Loucy (cell line): ENCODE results near the gene SMC4.
A peak's percentile ranks its signal among the peaks of the same experiment; 100 is the strongest.

Experiments used
- H2AFZ ChIP-seq: fragments of 200-600 bp; sonication (generic); 2 replicates; pipeline ENCODE4 v1.6.0; 2016; ENCODE audit warnings: antibody characterized with exemption, mild to moderate bottlenecking, low read length, moderate library complexity
- H3F3A ChIP-seq: fragments of 200-600 bp; 2 replicates; pipeline ENCODE4 v1.6.0; 2016; ENCODE audit warnings: antibody characterized with exemption, low read depth, mild to moderate bottlenecking
- H3K27me3 ChIP-seq: fragments of 200-600 bp; sonication (generic); 2 replicates; pipeline ENCODE4 v1.6.1; 2014; ENCODE audit warnings: low read length, mild to moderate bottlenecking; ENCODE audit not compliant: insufficient read depth, poor library complexity, severe bottlenecking
- H3K36me3 ChIP-seq: fragments of 200-600 bp; sonication (generic); 2 replicates; pipeline ENCODE4 v1.6.1; 2016; ENCODE audit warnings: low read length; ENCODE audit not compliant: insufficient read depth
- H3K4me1 ChIP-seq: fragments of 200-600 bp; sonication (generic); 2 replicates; pipeline ENCODE4 v1.5.1; 2014; ENCODE audit warnings: low read length, mild to moderate bottlenecking; ENCODE audit not compliant: insufficient read depth, poor library complexity, severe bottlenecking
- H3K4me2 ChIP-seq: fragments of 200-600 bp; sonication (generic); 2 replicates; pipeline ENCODE4 v1.6.0; 2014; ENCODE audit warnings: antibody characterized with exemption, low read length, low read depth, mild to moderate bottlenecking; ENCODE audit not compliant: poor library complexity, severe bottlenecking
- H3K4me3 ChIP-seq: fragments of 200-600 bp; sonication (generic); 2 replicates; pipeline ENCODE4 v1.5.1; 2014; ENCODE audit warnings: low read length, mild to moderate bottlenecking, mixed read lengths; ENCODE audit not compliant: poor library complexity, severe bottlenecking
- H3K79me2 ChIP-seq: fragments of 200-600 bp; sonication (generic); 2 replicates; pipeline ENCODE4 v1.6.1; 2014; ENCODE audit warnings: low read length; ENCODE audit not compliant: insufficient read depth
- H3K9ac ChIP-seq: fragments of 200-600 bp; sonication (generic); 2 replicates; pipeline ENCODE4 v1.6.0; 2014; ENCODE audit warnings: mild to moderate bottlenecking, low read depth, low read length, moderate library complexity; ENCODE audit not compliant: poor library complexity, severe bottlenecking
- H3K9me2 ChIP-seq: fragments of 200-600 bp; sonication (generic); replicated peaks from 2 replicates; pipeline ENCODE4 v1.6.1; 2016; ENCODE audit warnings: low read depth, low read length, mixed read lengths
- H3K9me3 ChIP-seq: fragments of 200-600 bp; sonication (generic); 2 replicates; pipeline ENCODE4 v1.6.1; 2014; ENCODE audit warnings: mild to moderate bottlenecking, antibody characterized with exemption, low read length, low read depth; ENCODE audit not compliant: insufficient read depth
- H4K20me1 ChIP-seq: fragments of 200-600 bp; sonication (generic); 2 replicates; pipeline ENCODE4 v1.6.0; 2014; ENCODE audit warnings: antibody characterized with exemption, low read length, mild to moderate bottlenecking; ENCODE audit not compliant: insufficient read depth, poor library complexity, severe bottlenecking
- CTCF ChIP-seq: fragments of 200-600 bp; sonication (generic); conservative IDR thresholded peaks from 2 replicates; pipeline ENCODE4 v1.5.1; 2014; ENCODE audit warnings: mild to moderate bottlenecking, antibody characterized with exemption, low read length
- EZH2phosphoT487 ChIP-seq: fragments of 200-600 bp; IDR thresholded peaks from 2 replicates; pipeline ENCODE4 v1.6.1; 2018; ENCODE audit warnings: antibody characterized with exemption, mild to moderate bottlenecking, moderate library complexity, borderline replicate concordance

Gene SMC4

DNA sequence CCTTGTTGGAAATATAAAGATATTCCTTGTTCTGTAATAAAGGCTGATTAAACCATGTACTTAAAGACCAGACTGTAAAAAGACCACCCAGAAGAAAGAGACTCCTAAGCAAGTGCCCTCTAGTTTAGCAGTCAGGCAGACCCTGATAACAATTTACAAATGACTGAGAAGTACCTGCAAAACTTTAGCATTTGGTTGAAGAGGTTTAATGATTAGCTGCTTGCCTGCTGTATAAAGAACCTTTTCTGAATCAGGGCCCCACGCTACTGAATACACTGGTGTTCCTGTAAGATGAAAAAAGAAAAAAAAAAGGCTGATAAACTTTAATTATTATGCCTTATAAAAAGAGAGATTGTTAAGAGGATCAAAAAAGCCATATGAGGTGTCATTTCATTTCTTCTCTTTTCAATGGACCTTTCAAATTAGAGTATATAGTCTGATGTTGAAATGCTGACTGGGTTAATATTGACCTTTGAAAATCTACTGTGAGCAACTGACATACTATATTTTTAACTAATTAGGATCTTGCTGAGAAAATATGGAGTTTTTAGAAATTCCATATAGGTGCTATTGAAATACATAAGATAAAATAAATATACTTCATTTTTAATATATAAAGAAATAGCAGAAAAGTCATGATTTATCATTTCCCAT, 33.5 kb upstream of the SMC4 start:
- Histone ChIP-seq H3K79me2 (no peaks in the 10 kb centered on the region), H3K9me2 (no peaks in the 10 kb centered on the region), H3K9ac (no peak overlapping the region), H4K20me1 (no peaks in the 10 kb centered on the region), H3K4me2 (no peak overlapping the region), H3K9me3 (no peaks in the 10 kb centered on the region), H2AFZ (no peak overlapping the region), H3K4me3 (no peak overlapping the region), H3K36me3 (no peaks in the 10 kb centered on the region), H3F3A (no peaks in the 10 kb centered on the region), H3K27me3 (no peaks in the 10 kb centered on the region), H3K4me1 (peaks cover 11% of the 10 kb centered on the region)
- TF ChIP-seq EZH2phosphoT487 (no peak), CTCF (no peak)

GRCh38 chr3:160368804-160369203, 30.6 kb upstream of the SMC4 start:
- no peaks in the 10 kb centered on the region for H3F3A ChIP-seq
- no peaks in the 10 kb centered on the region for H3K9me2 ChIP-seq
- H3K4me3 ChIP-seq, result no peak overlapping the region
- no peaks in the 10 kb centered on the region for H3K9me3 ChIP-seq
- H3K9ac ChIP-seq, result no peak overlapping the region
- H3K79me2 ChIP-seq, result no peaks in the 10 kb centered on the region
- no peaks in the 10 kb centered on the region for H3K27me3 ChIP-seq
- peaks cover 11% of the 10 kb centered on the region for H3K4me1 ChIP-seq
- no peaks in the 10 kb centered on the region for H4K20me1 ChIP-seq
- H2AFZ ChIP-seq, result no peak overlapping the region
- peak overlapping the region; percentile 6 for H3K4me2 ChIP-seq
- TF ChIP-seq EZH2phosphoT487 (0 out of 2 replicates have a peak, but pooled peaks have one; percentile 8), CTCF (no peak)
- H3K36me3 ChIP-seq, result no peaks in the 10 kb centered on the region

- Histone ChIP-seq H4K20me1 (no peaks in the 10 kb centered on the region), H3F3A (no peaks in the 10 kb centered on the region), H3K9me2 (no peaks in the 10 kb centered on the region), H3K4me1 (peaks cover 11% of the 10 kb centered on the region), H3K27me3 (no peaks in the 10 kb centered on the region), H3K79me2 (no peaks in the 10 kb centered on the region), H3K4me2 (no peak overlapping the region), H2AFZ (no peak overlapping the region), H3K9ac (no peak overlapping the region), H3K9me3 (no peaks in the 10 kb centered on the region), H3K4me3 (no peak overlapping the region), H3K36me3 (peaks cover 4% of the 10 kb centered on the region; the same call in 1 of the 2 replicates)
- no peak for TF ChIP-seq EZH2phosphoT487
- TF ChIP-seq CTCF, result no peak
These were observed 29.7 kb upstream of the SMC4 start for GRCh38 chr3:160369784-160370183.
